ENCODE results near the gene ZNF530. TPM values are rescaled to one million over a fixed set of nuclear protein-coding genes. Genes with fewer than 3 reads are reported as not detected.
A peak's percentile ranks its signal among the peaks of the same experiment; 100 is the strongest.

ZNF530 gene
- total and polyA plus RNA-seq, 9 of the 15 experiments (the other 6 are each of a cell fraction or from before 2014, with no cell fraction given): 0.28 to 5.9 (median 4.0) TPM

DNA sequence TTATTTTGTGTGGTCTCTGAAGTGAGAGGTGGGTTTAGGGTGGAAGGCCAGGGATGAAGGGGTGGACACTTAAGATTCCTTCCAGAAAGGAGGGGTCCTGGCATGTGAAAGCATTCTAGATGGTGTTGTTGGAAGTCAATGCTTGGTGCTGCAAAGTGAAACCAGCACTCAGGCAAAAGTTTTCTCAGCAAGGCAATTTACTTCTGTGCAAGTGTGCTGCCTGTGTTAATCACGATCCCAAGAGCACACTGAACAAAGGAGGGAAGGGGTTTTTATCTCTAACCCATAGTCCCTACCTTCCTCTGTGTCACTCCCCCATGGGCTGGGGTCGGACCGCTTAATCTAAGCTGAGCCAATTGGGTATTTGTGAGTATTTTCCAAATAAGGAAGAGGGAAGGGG, 15.7 kb downstream of the ZNF530 start:
- FAIRE-seq: no peak
- no peak for TF ChIP-seq HOMEZ (CRISPR knock-in tag; IDR thresholded peaks at IDR 0.05)
- TF ChIP-seq TRIM28 (IDR thresholded peaks at IDR 0.05): no peak
- peak in 1 of 2 experiments; percentile 90; a peak in 2 of 3 replicates for TF ChIP-seq CBX3 (IDR thresholded peaks at IDR 0.05; ENCODE audit: borderline replicate concordance in 1 of 2, low read length in 2 of 2)
- no peak for TF ChIP-seq SP1 (CRISPR knock-in tag; IDR thresholded peaks at IDR 0.05)
- no peak for TF ChIP-seq ELK3 (CRISPR knock-in tag; IDR thresholded peaks at IDR 0.05)
- TF ChIP-seq ZNF561 (CRISPR knock-in tag; conservative IDR thresholded peaks at IDR 0.05): 0 out of 2 replicates have a peak, but pooled peaks have one; percentile 17
- no peak for TF ChIP-seq ZFX (CRISPR knock-in tag; IDR thresholded peaks at IDR 0.05)
- TF ChIP-seq SPI1 (IDR thresholded peaks at IDR 0.05; ENCODE audit: borderline replicate concordance, low read depth, low read length): no peak
- TF ChIP-seq NUFIP1 (IDR thresholded peaks at IDR 0.05; ENCODE audit: partially characterized antibody): no peak
- TF ChIP-seq CBX1 (IDR thresholded peaks at IDR 0.05; ENCODE audit: low read depth): 0 out of 2 replicates have a peak, but pooled peaks have one; percentile 67
- TF ChIP-seq CBX5 (IDR thresholded peaks at IDR 0.05; ENCODE audit: borderline replicate concordance, low read depth): peak; percentile 87; the same call in 1 of the 2 replicates
- TF ChIP-seq ZNF280A (IDR thresholded peaks at IDR 0.05; ENCODE audit: low read depth, partially characterized antibody): peak; percentile 88
- TF ChIP-seq NR2C1 (IDR thresholded peaks at IDR 0.05): no peak
- TF ChIP-seq NR2C1 (tag; IDR thresholded peaks at IDR 0.05): no peak
- TF ChIP-seq ZNF263 (CRISPR knock-in tag; IDR thresholded peaks at IDR 0.05; ENCODE audit: borderline replicate concordance): no peak
- no peak for TF ChIP-seq RAD21 (CRISPR knock-in tag; conservative IDR thresholded peaks at IDR 0.05 in 1 of 2, IDR thresholded peaks at IDR 0.05 in 1 of 2)
- TF ChIP-seq ZNF507 (tag; conservative IDR thresholded peaks at IDR 0.05): no peak
- peaks cover 24% of the 10 kb centered on the region for H3K79me2 ChIP-seq (ENCODE audit: control insufficient read depth, insufficient read depth, low read length)
- in situ Hi-C loops (cut with MboI) (no loop called here), intact Hi-C loops (cut with micrococcal nuclease) (no loop called here)
- H3K9me1 ChIP-seq (ENCODE audit: control insufficient read depth, insufficient read depth, low read length): no peaks in the 10 kb centered on the region
- peaks cover 38% of the 10 kb centered on the region for H3K9me3 ChIP-seq (replicated peaks; ENCODE audit: control insufficient read depth, insufficient read depth, low read depth, low read length)
- no peak for ATAC-seq
- no peaks in the 10 kb centered on the region for H3K27me3 ChIP-seq (ENCODE audit: control insufficient read depth in 2 of 2, insufficient read depth in 2 of 2, low read length in 2 of 2)
- ChIA-PET POLR2A (no interaction called here), CTCF (ENCODE audit: low intra/inter-chr PET ratio) (no interaction called here)
- H3K27ac ChIP-seq (ENCODE audit: extremely low read depth, low read depth, low read length): no peak overlapping the region
- DNase-seq (ENCODE audit: extremely low read depth in 1 of 4, low spot score in 3 of 4): no peak
- H3K4me2 ChIP-seq (ENCODE audit: insufficient read depth, low read length): peak overlapping the region; percentile 97; the same call in 1 of the 2 replicates
- peak overlapping the region; percentile 92; the same call in 1 of the 2 replicates for H3K4me3 ChIP-seq
- H3K9ac ChIP-seq (ENCODE audit: insufficient read depth in 1 of 2, low read depth in 2 of 2, low read length in 2 of 2): no peak overlapping the region
- no TSS peak for BruUV-seq (replicated peaks)
- peaks cover 3 to 8% of the 10 kb centered on the region in 2 experiments; a peak in 2 of 5 replicates for H3K4me1 ChIP-seq (replicated peaks in 1 of 2; ENCODE audit: control insufficient read depth in 2 of 2, insufficient read depth in 2 of 2, low read length in 2 of 2)
- H3K36me3 ChIP-seq (ENCODE audit: control insufficient read depth, insufficient read depth, low read length): peaks cover 41% of the 10 kb centered on the region
- 17% methylated on average over 1 of the region's 3 CpGs for WGBS (ENCODE audit: insufficient coverage, low coverage, missing lambda C conversion rate)
- no peak overlapping the region for H2AFZ ChIP-seq (ENCODE audit: low read depth, low read length)
- no peaks in the 10 kb centered on the region for H4K20me1 ChIP-seq (replicated peaks; ENCODE audit: control insufficient read depth, insufficient read depth, low read length)

Measured in K562 (cell line).